Nucleus accumbens (tissue), 56 donors: ENCODE data around the gene HSDL2.

Experiments
- DNase-seq, 56 donors: peaks; one replicate each; lab custom pipeline; 2025; lab: John Stamatoyannopoulos, UW

The HSDL2 gene

DNA sequence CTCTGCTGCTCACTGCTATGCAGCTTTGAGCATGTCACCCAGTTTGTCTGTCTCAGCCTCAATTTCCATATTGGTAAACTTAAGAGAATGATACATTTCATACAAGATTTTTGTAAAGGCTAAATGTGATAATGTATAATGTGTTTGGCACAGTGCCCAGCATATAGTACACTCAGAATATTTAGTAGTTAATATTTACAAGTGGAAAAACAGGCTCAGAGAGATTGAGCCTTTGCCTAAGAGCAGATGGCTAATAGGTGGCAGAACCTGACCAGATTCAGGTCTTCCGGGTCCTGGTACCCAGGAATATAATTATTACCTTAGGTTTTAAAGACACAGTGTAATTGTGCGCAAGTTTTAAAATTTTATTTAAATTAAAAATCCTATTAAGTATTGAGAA lies 59.9 kb downstream of the HSDL2 start:
- DNase-seq = no peak

DNA sequence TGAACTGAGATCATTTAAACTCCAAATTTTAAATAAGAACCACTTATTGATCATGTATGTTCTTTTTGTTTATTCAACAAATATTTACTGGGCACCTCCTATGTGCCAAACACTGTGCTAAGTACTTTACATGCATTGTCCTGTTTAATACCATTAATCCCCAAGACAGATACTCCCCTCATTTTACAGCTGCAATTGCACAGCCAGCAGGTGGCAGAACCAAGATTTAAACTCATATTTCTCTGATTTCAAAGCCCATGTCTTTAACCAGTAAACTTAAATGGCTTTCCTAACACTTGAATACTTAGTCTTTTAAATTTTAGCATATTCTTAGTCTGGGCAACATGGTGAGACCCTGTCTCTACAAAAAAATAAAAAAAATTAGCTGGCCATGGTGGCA lies 63.3 kb downstream of the HSDL2 start:
- DNase-seq = peak in 9 of 56 donors; percentile 0 to 37 (median 6)

DNA sequence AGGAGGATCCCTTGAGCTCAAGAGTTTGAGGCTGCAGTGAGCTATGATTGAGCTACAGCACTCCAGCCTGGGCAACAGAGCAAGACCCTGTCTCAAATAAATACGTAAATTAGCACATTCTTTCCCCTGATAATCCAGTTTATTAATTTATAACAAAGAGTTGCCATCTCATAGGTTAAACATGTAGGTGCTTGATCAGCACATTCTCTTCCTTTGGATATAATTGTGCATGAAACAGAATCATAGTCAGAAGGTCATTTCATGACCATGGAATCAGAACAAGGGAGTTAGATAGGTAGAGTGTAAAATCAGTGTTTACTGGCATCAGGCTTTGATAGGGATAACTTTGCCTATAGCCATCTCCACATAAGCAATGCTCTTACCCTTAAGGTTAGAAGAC lies 63.7 kb downstream of the HSDL2 start:
- DNase-seq = no peak

DNA sequence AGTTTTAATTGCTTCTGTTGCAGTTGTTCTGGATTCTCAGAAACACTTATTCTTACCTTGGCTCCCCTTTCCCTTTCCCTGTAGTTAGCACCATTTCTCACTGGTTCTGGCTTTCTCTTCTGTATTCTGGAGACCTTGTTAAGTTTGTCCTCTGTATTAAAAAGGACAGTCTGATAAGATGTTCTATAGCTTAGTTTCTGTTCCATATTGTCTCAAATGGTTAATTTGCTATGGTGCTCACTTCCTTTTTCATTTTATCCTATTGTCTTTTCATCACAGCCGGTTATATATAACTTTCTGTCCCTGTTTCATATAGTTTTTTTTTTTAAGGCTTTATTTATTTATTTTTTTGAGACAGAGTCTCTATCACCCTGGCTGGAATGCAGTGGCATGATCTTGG lies 65.3 kb downstream of the HSDL2 start:
- DNase-seq = no peak

DNA sequence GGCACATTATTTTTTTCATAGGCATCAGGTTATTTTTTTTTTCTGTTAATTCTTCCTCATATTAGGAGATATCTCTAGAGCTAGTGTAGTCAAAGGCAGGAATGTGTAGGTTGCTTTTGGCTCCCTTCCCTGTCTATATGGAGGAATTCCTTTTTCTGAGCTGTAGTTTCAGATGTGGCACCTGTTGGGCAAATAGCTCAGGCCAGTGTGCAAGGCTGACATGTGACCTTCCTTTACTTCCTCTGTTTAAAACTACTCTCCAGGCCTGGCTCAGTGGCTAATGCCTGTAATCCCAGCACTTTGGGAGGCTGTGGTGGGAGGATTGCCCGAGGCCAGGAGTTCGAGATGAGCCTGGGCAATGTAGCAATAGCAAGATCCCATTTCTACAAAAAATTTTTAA lies 66.2 kb downstream of the HSDL2 start:
- DNase-seq = no peak

DNA sequence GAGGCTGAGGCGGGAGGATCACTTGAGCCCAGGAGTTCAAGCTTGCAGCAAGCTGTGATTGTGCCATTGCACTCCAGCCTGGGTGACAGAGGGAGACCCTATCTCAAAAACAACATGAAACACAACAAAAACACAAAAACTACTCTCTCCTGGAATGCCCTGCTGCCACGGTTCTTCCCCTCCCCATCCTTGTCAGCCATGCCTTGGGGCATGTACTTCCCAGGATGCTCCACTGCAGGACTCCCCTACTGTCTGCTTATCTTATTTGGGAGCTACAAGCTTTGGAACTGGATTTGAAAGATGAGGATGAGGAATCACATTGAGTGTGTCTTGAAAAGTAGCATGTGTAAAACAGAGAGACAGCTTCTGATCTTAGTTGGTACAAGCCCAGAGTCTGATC lies 66.6 kb downstream of the HSDL2 start:
- DNase-seq = no peak

DNA sequence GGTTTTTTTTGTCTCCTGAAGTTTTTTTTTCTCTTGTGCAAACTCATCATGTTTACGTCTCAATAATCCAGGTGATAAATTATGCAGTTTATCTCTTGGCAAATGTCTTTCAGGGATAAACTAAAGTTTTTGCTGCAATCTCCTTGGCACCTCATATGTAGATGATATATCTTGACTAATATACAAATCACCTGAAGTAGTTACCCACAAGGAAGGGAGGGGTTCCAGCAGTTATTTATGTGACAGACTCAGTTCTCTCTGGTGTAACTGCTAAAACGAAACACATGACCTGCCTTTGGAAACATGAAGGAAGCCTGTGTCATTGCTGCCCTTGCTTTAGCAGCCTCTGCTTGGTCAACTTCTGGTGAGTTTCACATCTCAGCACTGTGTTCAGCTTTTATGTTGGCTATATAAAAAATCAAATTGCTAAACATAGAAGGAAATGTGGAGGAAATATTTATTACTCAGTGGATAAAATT lies 67.4 kb downstream of the HSDL2 start:
- no peak for DNase-seq

DNA sequence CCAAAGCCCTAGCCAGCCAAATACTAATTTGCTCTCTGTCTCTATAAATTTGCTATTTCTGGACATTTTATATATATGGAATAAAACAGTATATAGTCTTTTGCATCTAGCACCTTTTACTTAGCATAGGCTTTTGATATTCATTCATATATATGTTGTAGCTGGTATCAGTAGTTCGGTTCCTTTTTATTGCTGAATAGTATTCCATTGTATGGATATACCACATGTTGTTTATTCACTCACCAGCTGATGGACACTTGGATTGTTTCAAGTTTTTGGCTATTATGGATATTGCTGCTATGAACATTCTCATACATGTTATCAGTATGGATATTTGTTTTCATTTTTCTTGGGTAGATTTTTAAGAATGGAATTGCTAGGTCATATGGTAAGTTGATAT lies 82.9 kb downstream of the HSDL2 start:
- no peak for DNase-seq

DNA sequence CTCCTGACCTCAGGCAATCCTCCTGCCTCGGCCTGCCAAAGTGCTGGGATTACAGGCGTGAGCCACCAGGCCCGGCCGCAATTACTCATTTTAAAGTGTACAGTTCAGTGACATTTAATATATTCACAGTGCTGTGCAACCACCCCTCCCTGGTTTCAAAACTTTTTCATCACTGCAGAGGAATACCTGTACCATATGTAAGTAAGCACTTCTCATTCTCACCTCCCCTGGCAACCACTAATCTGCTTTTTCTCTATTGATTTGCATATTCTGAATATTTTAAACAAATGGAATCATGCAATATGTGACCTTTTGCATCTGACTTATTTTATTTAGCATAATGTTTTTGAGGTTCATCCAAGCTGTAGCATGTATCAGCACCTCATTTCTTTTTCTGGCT lies 85.4 kb downstream of the HSDL2 start:
- no peak for DNase-seq

DNA sequence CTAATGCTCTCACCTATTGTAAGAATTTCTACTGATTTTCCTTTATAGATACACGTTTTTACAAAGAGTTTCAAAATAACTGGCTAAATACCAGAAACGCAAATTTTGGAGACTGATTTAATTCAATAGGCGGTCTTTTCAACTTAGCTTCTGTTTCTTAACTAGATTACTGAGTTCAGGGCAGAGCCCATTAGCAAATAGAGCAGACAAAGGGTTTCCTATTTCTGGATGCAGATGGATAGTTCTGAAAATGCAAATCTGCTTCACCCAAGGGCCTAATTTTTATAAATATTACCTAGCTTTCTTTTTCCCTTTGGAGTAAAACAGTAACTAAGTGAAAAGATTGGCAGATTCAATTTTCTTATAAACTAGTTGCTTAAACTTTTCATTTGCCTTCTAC lies 93.1 kb downstream of the HSDL2 start:
- no peak for DNase-seq

DNA sequence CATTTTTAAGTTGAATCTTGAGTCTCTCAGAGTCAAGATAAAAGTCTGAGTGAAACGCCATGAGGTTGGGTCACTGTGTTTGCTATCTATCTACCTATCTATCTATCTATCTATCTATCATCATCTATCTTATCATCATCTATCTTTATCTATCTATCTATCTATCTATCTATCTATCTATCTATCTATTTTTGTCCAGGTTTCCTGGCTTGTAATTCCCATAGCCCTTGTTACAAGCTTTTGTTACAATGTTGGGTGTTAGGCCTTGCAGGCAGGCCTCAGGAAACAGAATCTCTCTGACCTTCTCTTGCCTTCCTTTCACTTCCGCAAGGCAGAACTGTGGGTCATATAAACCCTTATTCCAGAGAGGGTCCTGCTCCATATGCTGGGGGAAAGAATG lies 94.1 kb downstream of the HSDL2 start:
- DNase-seq = no peak

DNA sequence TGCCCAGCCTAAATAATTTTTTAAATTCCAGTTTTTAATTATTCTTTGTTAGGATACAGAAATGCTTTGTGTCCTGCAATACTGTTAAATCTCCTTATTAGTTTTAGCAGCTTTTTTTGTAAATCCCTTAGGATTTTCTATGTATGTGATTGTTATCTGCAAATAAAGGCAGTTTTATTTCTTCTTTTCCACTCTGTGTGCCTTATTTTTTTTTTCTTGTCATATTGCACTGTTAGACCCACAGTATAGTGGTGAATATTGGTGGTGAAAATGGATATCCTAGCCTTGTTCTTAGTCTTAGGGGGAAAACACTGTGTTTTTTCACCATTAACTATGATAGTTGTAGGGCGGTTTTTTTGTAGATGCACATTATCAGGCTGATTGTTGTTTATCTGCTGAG lies 95.4 kb downstream of the HSDL2 start:
- no peak for DNase-seq

DNA sequence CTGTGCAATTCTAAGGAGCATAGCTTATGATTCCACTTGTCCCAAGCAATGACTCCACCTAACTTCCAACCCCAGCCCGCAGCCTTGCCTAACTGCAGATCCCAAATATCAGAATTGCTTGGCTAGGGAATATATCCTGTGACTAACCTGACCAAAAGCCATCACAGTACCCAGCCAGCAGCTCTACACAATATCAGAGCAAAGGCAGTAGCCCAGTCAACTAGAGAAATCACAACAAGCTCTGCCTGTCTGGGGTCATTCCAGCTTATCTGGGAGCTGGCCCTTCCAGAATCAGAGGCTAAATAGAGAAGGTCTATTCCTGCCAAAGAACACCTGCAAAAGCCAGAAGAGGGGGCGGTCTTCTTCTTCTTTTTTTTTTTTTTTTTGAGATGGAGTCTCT lies 97.4 kb downstream of the HSDL2 start:
- DNase-seq = no peak

DNA sequence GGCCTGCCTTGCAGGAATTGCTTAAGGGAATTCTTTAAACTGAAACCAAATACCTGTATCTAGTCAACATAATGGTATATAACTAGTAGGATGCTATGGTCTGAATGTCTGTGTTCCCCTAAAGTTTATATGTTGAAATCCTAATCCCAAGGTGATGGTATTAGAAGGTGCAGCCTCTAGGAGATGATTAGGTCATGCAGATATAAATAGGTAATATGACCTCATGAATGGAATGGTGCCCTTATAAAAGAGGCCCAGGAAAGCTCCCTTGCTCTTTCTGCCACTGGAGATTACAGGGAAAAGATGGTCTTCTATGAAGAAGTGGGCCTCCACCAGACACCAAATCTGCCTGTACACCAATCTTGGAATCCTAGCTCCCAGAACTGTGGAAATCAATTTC lies 99.3 kb downstream of the HSDL2 start:
- DNase-seq = no peak

DNA sequence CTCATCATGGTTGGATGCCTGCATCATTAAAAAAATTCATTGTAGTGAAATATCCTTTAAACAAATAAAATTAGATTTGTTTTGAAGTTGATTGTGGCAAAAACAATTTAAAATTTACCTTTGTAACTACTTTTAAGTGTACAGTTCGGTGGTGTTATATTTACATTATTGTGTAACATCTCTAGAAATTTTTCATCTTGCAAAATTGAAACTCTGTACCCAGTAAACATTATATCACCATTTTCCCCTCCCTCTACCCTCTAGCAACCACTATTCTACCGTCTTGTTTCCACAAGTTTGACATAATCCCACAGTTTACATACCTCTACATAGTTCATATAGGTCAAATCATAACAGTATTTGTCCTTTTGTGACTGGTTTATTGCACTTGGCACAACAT lies 104.7 kb downstream of the HSDL2 start:
- no peak for DNase-seq

DNA sequence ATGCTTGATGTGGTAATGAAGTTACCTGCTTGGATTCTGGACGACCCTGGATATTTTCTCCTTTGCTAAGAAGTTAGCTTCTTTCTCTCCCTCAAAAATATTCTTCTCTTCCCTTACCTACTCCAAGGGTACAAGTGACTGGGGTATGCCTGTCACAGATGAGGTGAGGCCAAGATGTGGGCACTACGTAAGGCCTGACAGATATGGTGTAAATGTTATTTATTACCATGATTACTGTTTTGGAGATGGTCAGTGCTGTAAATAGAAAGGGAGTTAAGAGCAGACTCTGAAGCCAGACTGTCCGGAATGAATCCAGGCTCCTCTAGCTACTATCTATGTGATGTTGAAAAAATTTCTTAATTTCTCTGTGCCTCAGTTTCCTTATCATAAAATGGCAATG lies 105.7 kb downstream of the HSDL2 start:
- DNase-seq = no peak

DNA sequence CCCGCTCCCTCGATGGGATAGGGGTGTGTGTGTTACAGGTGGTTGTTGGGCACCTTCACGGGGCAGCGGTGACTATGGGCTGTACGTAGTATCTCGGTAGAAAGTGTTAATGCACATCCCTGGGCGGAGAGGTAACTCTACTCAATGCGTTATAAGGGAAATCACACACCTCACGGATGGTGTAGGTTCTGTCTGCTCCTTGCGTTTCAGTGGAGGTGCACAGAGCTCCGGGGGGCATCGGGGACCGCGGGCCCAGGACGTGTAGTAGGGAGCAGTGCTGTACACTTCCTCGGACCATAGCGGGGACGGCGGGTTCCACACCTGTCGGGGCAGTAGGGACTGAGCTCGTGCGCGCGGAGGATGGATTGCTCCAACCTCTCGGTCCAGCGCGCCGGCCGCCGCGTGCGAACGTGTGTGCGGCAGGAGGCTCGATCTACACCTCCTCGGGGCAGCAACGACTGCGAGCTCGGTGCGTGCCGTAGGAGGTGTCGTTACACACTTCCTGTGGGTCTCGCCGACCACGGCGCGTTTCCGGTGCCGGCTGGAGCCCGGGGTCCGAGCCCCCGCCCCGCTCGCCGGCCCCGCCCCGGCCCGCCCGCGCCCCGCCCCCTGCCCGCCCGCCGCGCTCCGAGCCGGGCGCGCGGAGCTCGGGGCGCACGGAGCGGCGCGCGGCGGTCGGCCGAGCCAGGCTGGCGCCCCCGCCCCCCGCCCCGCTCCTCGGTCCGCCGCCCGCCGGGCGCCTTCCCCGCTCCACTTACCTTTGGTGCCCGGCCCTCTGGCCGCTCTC lies 106.5 kb downstream of the HSDL2 start, which contains the start of gene KIAA1958:
KIAA1958 (plus strand) TSS at position 607 of the 787 bp plus-strand sequence. CDS start 87,254 bp downstream, outside the sequence.
- DNase-seq = peak in 54 of 56 donors; percentile 4 to 84 (median 57)

DNA sequence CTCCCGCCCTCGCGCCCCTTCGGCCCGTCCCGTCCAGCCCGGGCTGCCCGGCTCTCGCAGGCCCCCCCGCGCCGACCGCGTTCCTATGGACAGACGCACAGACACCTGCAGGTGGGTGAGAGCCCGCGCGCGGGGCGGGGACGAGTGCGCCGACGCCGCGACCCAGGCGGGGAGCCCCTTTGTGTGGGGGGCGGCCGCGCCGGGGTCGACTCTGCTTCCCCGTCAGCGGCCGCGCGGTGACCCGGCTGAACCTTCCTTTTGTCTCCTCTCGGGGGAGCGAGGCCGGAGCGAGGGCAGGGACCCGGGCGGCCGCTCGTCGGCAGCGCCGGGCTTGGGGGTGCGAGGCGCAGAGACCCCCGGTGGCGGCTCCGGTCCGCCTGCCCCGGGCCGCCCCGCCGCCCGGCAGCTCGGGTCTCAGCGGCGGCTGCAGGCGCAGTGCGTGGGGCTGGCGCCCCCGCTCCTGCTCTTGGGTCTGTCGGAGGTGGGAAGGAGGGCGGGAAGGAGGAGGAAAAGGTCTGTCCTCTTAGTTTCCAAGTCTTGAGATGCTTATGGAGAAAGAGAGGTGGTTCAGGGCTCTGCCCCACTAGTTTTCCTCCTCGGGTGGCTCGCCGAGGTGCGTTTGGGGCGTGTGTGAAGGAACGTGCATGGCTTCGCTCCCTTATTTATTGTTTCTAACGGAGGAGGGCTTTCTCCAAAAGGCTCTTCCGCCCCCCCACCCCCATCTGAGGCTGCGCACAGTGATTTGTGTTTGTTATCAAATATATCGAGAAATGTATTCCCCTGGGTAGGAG lies 107.3 kb downstream of the HSDL2 start:
- peak in 45 of 56 donors; percentile 12 to 80 (median 49) for DNase-seq

DNA sequence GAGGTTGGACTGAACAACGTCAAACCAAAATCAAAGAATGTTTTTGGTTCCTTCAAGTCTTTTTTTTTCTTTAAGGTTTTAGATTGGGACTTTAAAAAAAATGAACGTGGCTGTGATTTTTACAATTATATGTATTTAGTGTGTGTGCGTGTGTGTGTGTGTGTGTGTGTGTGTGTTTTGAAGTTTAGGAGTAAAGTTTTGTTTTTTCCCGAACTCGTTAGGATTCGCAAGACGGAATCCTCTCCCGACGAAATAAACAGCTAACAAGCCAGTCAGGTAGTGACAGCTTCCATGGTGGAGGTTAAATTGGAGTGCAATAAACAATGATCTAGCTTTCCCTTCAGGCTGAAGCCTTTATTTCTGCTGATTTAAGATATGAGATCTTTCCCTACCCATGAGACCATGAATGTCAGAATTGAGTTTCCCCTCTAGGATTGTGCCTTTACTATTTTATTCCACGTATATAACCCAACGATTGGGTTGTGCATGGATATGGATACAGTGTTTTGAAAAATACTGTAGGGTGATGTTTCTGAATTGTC lies 108.0 kb downstream of the HSDL2 start:
- peak in 1 of 56 donors; percentile 18 for DNase-seq

DNA sequence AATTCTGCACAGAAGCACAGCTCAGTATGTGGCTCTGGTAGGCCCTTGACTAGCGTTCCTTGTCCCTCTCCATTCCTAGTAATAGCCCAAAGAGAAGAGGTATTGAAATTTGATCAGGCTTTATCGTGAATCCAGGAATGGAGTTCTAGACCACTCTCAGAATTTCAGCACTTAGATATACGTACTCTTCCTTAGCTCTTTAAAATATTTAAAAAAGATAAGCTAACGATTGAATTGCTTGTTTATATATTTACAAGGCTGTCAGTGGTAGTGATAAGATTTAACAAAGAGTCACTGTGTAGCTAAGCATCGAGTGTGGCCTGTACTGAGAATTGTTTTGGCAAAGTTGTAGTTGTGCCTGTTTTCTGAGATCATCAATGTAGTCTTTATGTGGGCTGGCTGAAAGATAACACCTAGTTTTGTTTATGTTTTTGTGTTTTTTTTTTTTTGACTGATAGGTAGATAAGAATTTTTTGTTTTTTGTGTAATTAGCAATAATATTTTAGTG lies 109.2 kb downstream of the HSDL2 start:
- DNase-seq = no peak
